Measurements from ENCODE around the gene GLP2R. TPM values are rescaled to one million over a fixed set of nuclear protein-coding genes. Genes with fewer than 3 reads are reported as not detected.
A peak's percentile ranks its signal among the peaks of the same experiment; 100 is the strongest.

Gene GLP2R
- total RNA-seq, 2 experiments from 2014 or later: not detected

GRCh38 chr17:9874722-9875121 lies 49.0 kb downstream of the GLP2R start:
- peaks cover 1% of the 10 kb centered on the region for H3K9me3 Mint-ChIP-seq
- CTCF ChIA-PET: no interaction called here
- no peaks in the 10 kb centered on the region for H3K36me3 Mint-ChIP-seq (ENCODE audit: low read depth)
- no peak overlapping the region for H3K27ac Mint-ChIP-seq
- DNase-seq: no peak
- H3K4me3 Mint-ChIP-seq: no peak overlapping the region
- no peaks in the 10 kb centered on the region for H3K4me1 Mint-ChIP-seq (ENCODE audit: low read depth)
- intact Hi-C loops (cut with micrococcal nuclease): no loop called here
- H3K27me3 Mint-ChIP-seq (ENCODE audit: low read depth): no peaks in the 10 kb centered on the region

- Mint-ChIP-seq H3K9me3 (peaks cover 2% of the 10 kb centered on the region), H3K27ac (no peak overlapping the region), H3K4me3 (no peak overlapping the region), H3K4me1 (ENCODE audit: low read depth) (no peaks in the 10 kb centered on the region), H3K27me3 (ENCODE audit: low read depth) (no peaks in the 10 kb centered on the region), H3K36me3 (ENCODE audit: low read depth) (no peaks in the 10 kb centered on the region)
- CTCF ChIA-PET: no interaction called here
- DNase-seq: no peak
- intact Hi-C loops (cut with micrococcal nuclease): no loop called here
Measured at GRCh38 chr17:9875441-9875840, 49.7 kb downstream of the GLP2R start.

DNA sequence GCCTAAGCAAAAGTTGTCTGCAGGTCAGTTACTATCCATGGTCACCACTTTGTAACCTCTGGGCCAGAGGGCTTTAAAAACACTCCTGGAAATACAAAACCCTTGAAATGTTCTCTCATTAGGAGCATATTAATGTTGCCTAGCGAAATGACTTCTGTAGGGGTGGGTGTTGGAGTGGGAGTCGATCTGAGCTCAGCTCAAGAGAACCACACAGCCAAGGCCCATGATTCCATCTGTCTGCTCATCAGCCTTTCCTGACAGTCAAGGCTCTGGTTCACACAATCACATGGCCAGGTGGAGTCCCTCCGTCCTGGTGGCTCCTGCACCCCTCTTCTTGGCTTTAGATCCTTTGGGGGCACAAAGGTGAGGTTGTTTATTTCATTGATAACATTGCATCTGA lies 52.6 kb downstream of the GLP2R start:
- intact Hi-C loops (cut with micrococcal nuclease): no loop called here
- Mint-ChIP-seq H3K36me3 (ENCODE audit: low read depth) (no peaks in the 10 kb centered on the region), H3K4me1 (ENCODE audit: low read depth) (no peaks in the 10 kb centered on the region), H3K27me3 (ENCODE audit: low read depth) (no peaks in the 10 kb centered on the region), H3K9me3 (peaks cover 14% of the 10 kb centered on the region), H3K4me3 (no peak overlapping the region), H3K27ac (no peak overlapping the region)
- CTCF ChIA-PET: no interaction called here
- DNase-seq: no peak

- CTCF ChIA-PET: no interaction called here
Measured at GRCh38 chr17:9878786-9879525, 53.2 kb downstream of the GLP2R start.

DNA sequence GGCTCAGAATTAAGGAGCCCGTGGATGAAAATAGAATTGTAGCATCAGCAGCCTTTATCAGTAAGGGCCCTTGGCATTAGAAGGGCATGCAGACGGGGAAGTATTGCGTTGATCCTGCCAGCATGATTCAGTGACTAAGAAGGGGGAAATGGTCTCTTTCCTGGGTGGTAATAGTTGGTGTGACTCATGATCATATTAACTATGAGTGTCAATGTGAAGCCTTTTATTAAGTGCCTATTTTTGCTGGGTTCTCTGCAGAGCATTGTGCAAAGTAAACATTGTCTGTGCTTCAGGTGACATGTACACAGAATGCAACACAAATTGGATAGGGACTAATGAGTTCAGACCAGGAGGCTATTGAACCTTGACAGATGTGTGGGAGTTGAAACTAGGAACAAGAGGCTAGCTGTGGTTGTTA lies 54.9 kb downstream of the GLP2R start:
- no peak for DNase-seq
- Mint-ChIP-seq H3K4me1 (ENCODE audit: low read depth) (no peaks in the 10 kb centered on the region), H3K4me3 (no peak overlapping the region), H3K9me3 (peaks cover 20% of the 10 kb centered on the region), H3K27ac (no peak overlapping the region), H3K27me3 (ENCODE audit: low read depth) (no peaks in the 10 kb centered on the region), H3K36me3 (ENCODE audit: low read depth) (no peaks in the 10 kb centered on the region)
- intact Hi-C loops (cut with micrococcal nuclease): no loop called here
- CTCF ChIA-PET: no interaction called here

More at GRCh38 chr17:9878786-9879525, 53.2 kb downstream of the GLP2R start:
- H3K27me3 Mint-ChIP-seq (ENCODE audit: low read depth): no peaks in the 10 kb centered on the region
- H3K27ac Mint-ChIP-seq: no peak overlapping the region
- H3K4me1 Mint-ChIP-seq (ENCODE audit: low read depth): no peaks in the 10 kb centered on the region
- intact Hi-C loops (cut with micrococcal nuclease): no loop called here
- DNase-seq: no peak
- H3K4me3 Mint-ChIP-seq: no peak overlapping the region
- H3K9me3 Mint-ChIP-seq: peaks cover 18% of the 10 kb centered on the region
- no peaks in the 10 kb centered on the region for H3K36me3 Mint-ChIP-seq (ENCODE audit: low read depth)

GRCh38 chr17:9883451-9883850 lies 57.7 kb downstream of the GLP2R start:
- no peak overlapping the region for H3K27ac Mint-ChIP-seq
- no peaks in the 10 kb centered on the region for H3K27me3 Mint-ChIP-seq (ENCODE audit: low read depth)
- no peak overlapping the region for H3K4me3 Mint-ChIP-seq

DNA sequence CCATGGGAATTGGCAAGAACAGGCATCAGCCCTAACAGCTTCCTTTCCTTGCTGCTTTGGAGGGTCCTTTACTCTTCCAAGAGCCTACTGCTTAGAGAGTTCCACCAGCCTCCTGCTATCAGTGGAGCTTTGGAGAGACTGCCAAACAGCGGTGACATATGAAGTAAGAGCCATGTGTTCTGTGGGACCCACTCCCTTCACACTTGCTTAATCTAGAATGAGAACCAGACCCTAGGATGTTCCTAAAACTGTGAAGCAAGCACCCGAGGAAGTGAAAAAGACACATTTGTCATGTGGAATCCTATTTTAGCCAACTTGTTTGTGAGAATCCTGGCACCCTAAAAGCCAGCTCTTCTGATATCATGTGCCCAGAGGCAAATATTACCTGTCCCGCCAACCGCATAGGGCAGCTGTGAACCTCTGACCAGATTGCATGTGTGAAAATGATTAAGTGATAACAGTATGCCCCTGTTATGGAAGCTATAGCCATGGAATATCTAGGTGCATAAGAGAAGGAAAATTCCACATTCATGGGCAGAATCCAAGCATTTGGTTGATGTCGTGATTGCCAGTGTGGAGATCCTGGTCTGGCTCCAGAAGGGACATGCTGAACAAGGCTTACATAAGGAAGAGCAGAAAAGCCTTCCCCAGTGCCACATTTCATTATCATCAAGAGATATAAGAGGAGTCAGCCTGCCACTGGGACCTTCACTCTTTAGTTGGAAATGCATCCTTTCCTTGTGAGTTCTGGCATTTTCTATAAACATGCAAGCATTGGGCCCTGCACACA lies 60.6 kb downstream of the GLP2R start:
- intact Hi-C loops (cut with micrococcal nuclease): no loop called here
- CTCF ChIA-PET: no interaction called here
- no peaks in the 10 kb centered on the region for H3K36me3 Mint-ChIP-seq (ENCODE audit: low read depth)
- no peaks in the 10 kb centered on the region for H3K27me3 Mint-ChIP-seq (ENCODE audit: low read depth)
- DNase-seq: no peak
- no peak overlapping the region for H3K27ac Mint-ChIP-seq
- no peak overlapping the region for H3K4me3 Mint-ChIP-seq
- H3K9me3 Mint-ChIP-seq: peaks cover 18% of the 10 kb centered on the region
- no peaks in the 10 kb centered on the region for H3K4me1 Mint-ChIP-seq (ENCODE audit: low read depth)

More at GRCh38 chr17:9883451-9883850, 57.7 kb downstream of the GLP2R start:
- CTCF ChIA-PET: interaction anchor here (0.7 kb wide), 1 partner anchor 813 kb away, joined by 5 read pairs; no protein-coding TSS in a partner anchor
- Mint-ChIP-seq H3K36me3 (ENCODE audit: low read depth) (no peaks in the 10 kb centered on the region), H3K9me3 (peaks cover 20% of the 10 kb centered on the region), H3K4me1 (ENCODE audit: low read depth) (no peaks in the 10 kb centered on the region)
- intact Hi-C loops (cut with micrococcal nuclease): no loop called here
- DNase-seq: no peak

DNA sequence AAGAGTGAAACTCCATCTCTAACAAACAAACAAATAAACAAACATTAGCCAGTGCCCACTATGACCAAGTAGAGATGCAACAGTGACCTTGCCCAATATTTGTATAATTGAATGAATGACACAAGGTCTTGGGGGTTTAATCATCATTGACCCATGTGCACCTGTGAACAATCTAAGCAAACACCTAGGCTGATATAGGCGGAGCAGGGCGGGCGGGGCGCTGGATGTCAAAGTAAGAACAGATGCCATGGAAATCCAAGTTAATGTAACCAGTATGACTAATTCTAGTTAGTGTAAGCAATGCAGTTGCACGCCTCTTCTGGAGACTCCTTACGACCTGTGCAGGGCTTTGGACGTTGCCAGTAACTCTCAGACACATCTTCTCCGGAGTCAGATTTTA lies 61.8 kb downstream of the GLP2R start:
- intact Hi-C loops (cut with micrococcal nuclease): no loop called here
- Mint-ChIP-seq H3K9me3 (peaks cover 12% of the 10 kb centered on the region), H3K27me3 (ENCODE audit: low read depth) (no peaks in the 10 kb centered on the region), H3K27ac (no peak overlapping the region), H3K36me3 (ENCODE audit: low read depth) (no peaks in the 10 kb centered on the region), H3K4me1 (ENCODE audit: low read depth) (no peaks in the 10 kb centered on the region), H3K4me3 (no peak overlapping the region)
- CTCF ChIA-PET: no interaction called here
- DNase-seq: no peak

DNA sequence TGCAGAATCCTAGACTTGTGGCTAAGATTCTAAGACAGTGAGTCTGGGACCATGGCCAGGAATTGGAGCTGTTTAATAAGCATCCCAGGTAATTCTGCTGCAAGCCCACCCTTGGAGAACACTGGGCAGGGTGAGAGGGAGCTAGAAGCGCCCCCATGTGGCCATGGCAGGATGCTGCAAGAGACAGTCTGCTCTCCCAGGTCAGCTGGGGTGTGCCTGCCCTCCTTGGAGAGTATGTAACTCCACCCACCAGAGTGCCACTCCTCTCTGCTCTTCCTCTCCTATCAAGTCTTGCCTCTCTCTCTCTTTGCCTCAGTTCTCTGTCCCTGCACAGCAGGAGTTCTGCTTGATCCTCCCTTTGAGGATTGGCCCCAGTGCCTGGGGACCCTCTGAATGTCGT lies 64.4 kb downstream of the GLP2R start:
- Mint-ChIP-seq H3K9me3 (no peaks in the 10 kb centered on the region), H3K27me3 (ENCODE audit: low read depth) (no peaks in the 10 kb centered on the region), H3K27ac (no peak overlapping the region), H3K4me3 (no peak overlapping the region), H3K4me1 (ENCODE audit: low read depth) (no peaks in the 10 kb centered on the region), H3K36me3 (ENCODE audit: low read depth) (no peaks in the 10 kb centered on the region)
- intact Hi-C loops (cut with micrococcal nuclease): no loop called here
- DNase-seq: peak; percentile 17
- CTCF ChIA-PET: interaction anchor here (1.1 kb wide), 1 partner anchor 158 kb away, joined by 4 read pairs; no protein-coding TSS in a partner anchor

DNA sequence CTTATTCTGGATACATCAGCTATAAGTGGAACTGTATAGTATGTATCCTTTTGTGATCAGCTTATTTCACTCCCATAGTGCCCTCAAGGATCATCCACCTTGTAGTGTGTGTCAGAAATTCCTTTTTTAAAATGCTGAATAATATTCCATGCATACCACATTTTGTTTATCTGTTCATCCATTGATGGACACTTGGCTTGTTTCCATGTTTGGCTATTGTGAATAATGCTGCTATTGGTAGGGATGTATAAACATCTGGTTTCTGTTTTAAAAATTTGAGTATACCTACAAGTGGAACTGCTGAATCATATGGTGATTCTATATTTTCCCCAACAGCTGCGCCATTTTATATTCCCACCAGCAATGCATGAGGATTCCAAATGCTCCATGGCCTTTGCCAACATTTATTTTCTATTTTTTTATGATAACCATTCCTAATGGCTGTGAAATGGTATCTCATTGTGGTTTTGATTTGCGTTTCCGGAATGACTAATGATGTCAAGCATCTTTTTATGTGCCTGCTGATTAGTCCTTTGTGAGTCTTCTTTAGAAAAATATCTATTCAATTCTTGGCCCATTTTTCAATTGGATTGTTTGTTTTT lies 67.8 kb downstream of the GLP2R start:
- H3K27ac Mint-ChIP-seq: no peak overlapping the region
- DNase-seq: no peak
- no peaks in the 10 kb centered on the region for H3K36me3 Mint-ChIP-seq (ENCODE audit: low read depth)
- H3K9me3 Mint-ChIP-seq: no peaks in the 10 kb centered on the region
- H3K27me3 Mint-ChIP-seq (ENCODE audit: low read depth): peaks cover 6% of the 10 kb centered on the region
- H3K4me1 Mint-ChIP-seq (ENCODE audit: low read depth): no peaks in the 10 kb centered on the region
- intact Hi-C loops (cut with micrococcal nuclease): no loop called here
- CTCF ChIA-PET: no interaction called here
- no peak overlapping the region for H3K4me3 Mint-ChIP-seq

DNA sequence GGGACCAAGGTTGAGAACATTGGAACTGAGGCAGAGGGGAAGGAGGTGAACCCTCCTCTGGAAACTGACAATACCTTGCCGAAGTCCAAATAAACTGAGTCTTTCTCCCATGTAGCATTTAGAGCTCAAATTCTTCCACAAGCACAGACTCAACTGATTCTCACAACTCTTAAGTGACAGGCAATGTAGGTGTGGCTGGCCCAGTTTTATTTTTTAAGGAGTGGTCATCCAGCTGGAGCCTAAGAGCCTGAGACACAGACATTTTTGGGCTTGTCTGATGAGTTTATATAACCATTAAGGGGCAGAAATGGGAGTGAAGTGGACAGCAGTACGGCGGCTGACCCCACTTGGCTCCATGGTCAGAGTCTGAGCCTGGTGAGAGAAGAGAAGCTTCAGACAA lies 68.5 kb downstream of the GLP2R start:
- Mint-ChIP-seq H3K9me3 (no peaks in the 10 kb centered on the region), H3K4me1 (ENCODE audit: low read depth) (no peaks in the 10 kb centered on the region), H3K27me3 (ENCODE audit: low read depth) (peaks cover 6% of the 10 kb centered on the region), H3K36me3 (ENCODE audit: low read depth) (no peaks in the 10 kb centered on the region), H3K27ac (no peak overlapping the region), H3K4me3 (no peak overlapping the region)
- no peak for DNase-seq
- CTCF ChIA-PET: no interaction called here
- intact Hi-C loops (cut with micrococcal nuclease): no loop called here

DNA sequence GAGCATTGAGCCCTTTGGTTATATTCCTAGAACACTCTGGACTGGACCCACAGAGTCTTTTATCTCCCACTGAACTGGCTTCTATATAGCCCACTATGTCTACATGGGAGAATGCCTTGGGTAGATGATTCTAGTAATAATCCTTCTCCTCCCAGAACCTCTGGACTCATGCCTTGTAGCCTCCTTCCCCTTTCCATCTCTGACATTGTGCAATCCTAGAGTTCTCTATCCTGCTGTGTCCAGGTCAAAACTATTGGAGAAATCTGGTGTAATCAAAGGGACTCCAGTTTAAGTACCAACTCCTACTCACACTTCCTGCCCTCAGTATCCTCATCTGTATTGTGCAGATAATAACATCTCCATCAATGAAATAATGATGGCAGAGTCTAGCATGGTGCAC lies 70.2 kb downstream of the GLP2R start:
- intact Hi-C loops (cut with micrococcal nuclease): no loop called here
- CTCF ChIA-PET: no interaction called here
- Mint-ChIP-seq H3K9me3 (no peaks in the 10 kb centered on the region), H3K36me3 (ENCODE audit: low read depth) (no peaks in the 10 kb centered on the region), H3K27me3 (ENCODE audit: low read depth) (peaks cover 8% of the 10 kb centered on the region), H3K27ac (no peak overlapping the region), H3K4me1 (ENCODE audit: low read depth) (no peaks in the 10 kb centered on the region), H3K4me3 (no peak overlapping the region)
- no peak for DNase-seq

All from activated naive CD4-positive, alpha-beta T cell treated with anti-CD3 and anti-CD28 coated beads for 36 hours (primary cell).